Urinary bladder (tissue), 4 donors: ENCODE results near the gene FAM177A1. TPM values are rescaled to one million over a fixed set of nuclear protein-coding genes. Genes with fewer than 3 reads are reported as not detected.
"Not testable (repeated sequence)": the region's sequence is repeated elsewhere in the genome, so short reads cannot be mapped to it uniquely, and the experiment has no call there.

Experiments used
- DNase-seq: peaks from one replicate; pipeline ENCODE4 v3.0.0-alpha.2; 2015; ENCODE audit errors: extremely low spot score
- H3K27ac ChIP-seq: one replicate; pipeline ENCODE4 v1.5.1; 2013; ENCODE audit warnings: low read depth, mild to moderate bottlenecking, moderate library complexity
- H3K36me3 ChIP-seq: one replicate; pipeline ENCODE4 v1.6.1; 2013; ENCODE audit warnings: mild to moderate bottlenecking, moderate library complexity; ENCODE audit not compliant: insufficient read depth
- H3K4me1 ChIP-seq: one replicate; pipeline ENCODE4 v1.6.1; 2013; ENCODE audit warnings: mild to moderate bottlenecking, moderate library complexity; ENCODE audit not compliant: insufficient read depth
- H3K4me3 ChIP-seq: one replicate; pipeline ENCODE4 v1.5.1; 2013; ENCODE audit warnings: low read depth, low read length
- WGBS: extraction: QIAGEN DNeasy Blood & Tissue Kit; methylation state at CpG from one replicate; pipeline ENCODE4 v1.1.7; 2013; 5-methylcytosine and 5-hydroxymethylcytosine counted together
- polyA plus RNA-seq: library from polyadenylated mRNA; stranded (reverse); fragments of 200-250 nt; gene quantifications from one replicate; pipeline ENCODE4 v1.2.3, GENCODE V29; 2013
- total RNA-seq: library from RNA; depleted of rRNA; stranded (reverse); fragments of >200 nt; gene quantifications from one replicate; pipeline ENCODE4 v1.2.3, GENCODE V29; 2014
- donor health status: healthy with polysubstance abuse.
- donor health status: healthy.

The FAM177A1 gene
- total RNA-seq: 49.5 TPM
- 72.6 TPM for polyA plus RNA-seq

DNA sequence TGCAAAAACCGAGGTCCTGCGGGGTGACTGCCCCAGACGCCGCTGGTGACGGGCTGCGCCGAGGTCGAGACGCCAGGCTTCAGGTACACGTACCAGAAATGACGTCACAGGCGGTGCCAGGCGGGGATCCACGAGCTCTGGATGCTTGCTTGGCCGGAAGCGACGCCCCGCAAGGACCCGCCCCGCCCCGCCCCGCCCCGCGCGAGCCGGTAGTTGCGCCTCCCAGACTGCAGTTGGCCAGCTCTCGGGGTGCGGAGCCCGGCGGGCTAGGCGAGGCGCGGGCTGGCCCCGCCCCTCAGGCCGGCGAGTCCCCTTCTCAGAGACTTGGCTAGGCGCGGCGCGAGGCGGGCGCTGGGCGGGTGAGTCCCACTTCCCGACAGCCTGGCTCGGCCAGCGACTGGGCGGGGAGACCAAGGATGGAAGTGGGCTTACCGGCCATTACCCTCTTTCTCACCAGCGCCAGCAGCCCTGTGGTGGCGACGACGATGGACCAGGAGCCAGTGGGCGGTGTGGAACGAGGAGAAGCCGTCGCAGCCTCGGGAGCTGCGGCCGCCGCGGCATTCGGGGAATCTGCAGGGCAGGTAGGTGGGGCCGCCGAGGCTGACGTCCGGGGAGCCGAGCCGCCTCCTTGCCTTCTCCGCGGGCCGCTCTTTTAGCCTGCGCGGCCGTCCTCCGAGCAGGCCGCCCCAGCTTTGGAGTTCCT, at the start of gene FAM177A1:
TSS of gene FAM177A1 (plus strand) at position 225 of the 703 bp plus-strand sequence. CDS start at position 417, 192 bp downstream.
- H3K27ac ChIP-seq: peak within 1 kb of the TSS; percentile 99
- peaks cover 1% of the 10 kb centered on the region for H3K4me1 ChIP-seq
- peak within 1 kb of the TSS; percentile 67 for H3K4me3 ChIP-seq
- under 1% methylated on average over 77 of the region's 77 CpGs for WGBS
- peaks cover 2% of the 10 kb centered on the region for H3K36me3 ChIP-seq
- peak; percentile 91 for DNase-seq

GRCh38 chr14:34997762-34998161, 48.3 kb upstream of the FAM177A1 start:
- WGBS: 32% methylated on average over 3 of the region's 3 CpGs
- no peak overlapping the region for H3K4me3 ChIP-seq

GRCh38 chr14:34999500-34999899, 46.6 kb upstream of the FAM177A1 start:
- H3K27ac ChIP-seq: no peak overlapping the region
- no peak overlapping the region for H3K4me3 ChIP-seq
- no peaks in the 10 kb centered on the region for H3K4me1 ChIP-seq
- DNase-seq: no peak
- H3K36me3 ChIP-seq: no peaks in the 10 kb centered on the region
- 95% methylated on average over 3 of the region's 3 CpGs for WGBS

More at GRCh38 chr14:34997762-34998161, 48.3 kb upstream of the FAM177A1 start:
- H3K27ac ChIP-seq: no peak overlapping the region
- no peaks in the 10 kb centered on the region for H3K36me3 ChIP-seq
- no peak for DNase-seq
- H3K4me1 ChIP-seq: no peaks in the 10 kb centered on the region

- 95% methylated on average over 2 of the region's 2 CpGs for WGBS
- Histone ChIP-seq H3K27ac (no peak overlapping the region), H3K4me3 (no peak overlapping the region), H3K36me3 (peaks cover 2% of the 10 kb centered on the region), H3K4me1 (no peaks in the 10 kb centered on the region)
- DNase-seq: no peak
Observed at GRCh38 chr14:35001621-35002020, 44.5 kb upstream of the FAM177A1 start.

DNA sequence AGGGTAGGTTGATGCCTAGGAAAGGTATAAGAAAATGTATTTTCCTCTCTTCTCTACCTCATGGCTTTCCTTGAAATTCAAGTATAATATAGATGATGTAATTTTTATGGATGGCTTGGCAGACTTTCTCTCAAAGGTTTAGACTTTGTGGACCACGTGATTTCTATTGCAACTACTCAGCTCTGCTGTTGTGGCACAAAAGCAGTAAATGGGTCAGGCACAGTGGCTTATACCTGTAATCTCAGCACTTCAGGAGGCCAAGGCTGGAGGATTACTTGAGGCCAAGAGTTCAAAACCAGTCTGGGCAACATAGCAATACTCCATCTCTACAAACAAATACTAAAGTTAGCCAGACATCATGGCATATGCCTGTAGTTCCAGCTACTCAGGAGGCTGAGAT, 41.2 kb upstream of the FAM177A1 start:
- H3K27ac ChIP-seq: no peak overlapping the region
- DNase-seq: no peak
- no peak overlapping the region for H3K4me3 ChIP-seq
- no peaks in the 10 kb centered on the region for H3K4me1 ChIP-seq
- WGBS: 88% methylated on average over 1 of the region's 1 CpG
- peaks cover 3% of the 10 kb centered on the region for H3K36me3 ChIP-seq

DNA sequence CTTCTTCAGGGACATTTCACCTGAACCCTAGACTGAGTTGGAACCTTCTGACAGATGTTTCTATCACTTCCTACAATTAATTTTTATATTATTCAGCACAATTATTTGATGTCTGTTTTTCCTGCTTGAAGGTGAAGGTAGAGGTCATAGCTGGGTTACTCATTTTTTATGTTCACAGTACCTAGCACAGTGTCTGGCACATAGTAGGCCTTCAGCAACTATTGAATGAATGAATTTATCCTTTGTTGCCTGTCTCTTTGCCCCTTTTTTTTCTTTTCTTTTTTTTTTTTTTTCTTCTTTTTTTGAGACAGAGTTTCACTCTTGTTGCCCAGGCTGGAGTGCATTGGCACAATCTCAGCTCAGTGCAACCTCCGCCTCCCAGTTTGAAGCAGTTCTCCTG, 29.5 kb upstream of the FAM177A1 start:
- 100% methylated on average over 1 of the region's 1 CpG for WGBS
- peaks cover 10% of the 10 kb centered on the region for H3K36me3 ChIP-seq
- no peak for DNase-seq
- H3K27ac ChIP-seq: no peak overlapping the region
- H3K4me3 ChIP-seq: no peak overlapping the region
- no peaks in the 10 kb centered on the region for H3K4me1 ChIP-seq

DNA sequence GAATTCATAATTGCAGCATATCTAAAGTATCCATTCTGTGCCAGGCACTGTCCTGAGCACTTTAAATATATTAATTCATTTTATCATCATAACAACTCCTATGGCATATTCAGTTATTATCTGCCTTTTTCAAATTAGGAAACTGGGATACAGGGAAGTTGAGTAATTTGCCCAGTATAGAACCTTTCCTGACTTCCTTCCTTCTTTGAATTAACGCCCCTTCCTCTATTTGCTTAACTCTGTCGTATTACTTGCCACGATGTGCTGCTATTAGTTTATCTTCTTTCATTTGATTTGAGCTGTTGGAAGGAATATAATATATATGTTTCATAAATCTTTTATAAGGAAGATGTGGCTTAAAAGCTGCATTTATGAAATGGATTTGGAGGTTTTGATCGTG, 25.4 kb upstream of the FAM177A1 start:
- H3K36me3 ChIP-seq: peaks cover 6% of the 10 kb centered on the region
- 83% methylated on average over 4 of the region's 4 CpGs for WGBS

GRCh38 chr14:35028435-35028834, 17.6 kb upstream of the FAM177A1 start:
- H3K36me3 ChIP-seq: peaks cover 2% of the 10 kb centered on the region
- H3K4me3 ChIP-seq: no peak overlapping the region
- no peaks in the 10 kb centered on the region for H3K4me1 ChIP-seq
- no peak overlapping the region for H3K27ac ChIP-seq
- no peak for DNase-seq
- 94% methylated on average over 2 of the region's 2 CpGs for WGBS

More for the DNA sequence above, 25.4 kb upstream of the FAM177A1 start:
- Histone ChIP-seq H3K4me3 (no peak overlapping the region), H3K27ac (no peak overlapping the region), H3K4me1 (no peaks in the 10 kb centered on the region)
- no peak for DNase-seq

DNA sequence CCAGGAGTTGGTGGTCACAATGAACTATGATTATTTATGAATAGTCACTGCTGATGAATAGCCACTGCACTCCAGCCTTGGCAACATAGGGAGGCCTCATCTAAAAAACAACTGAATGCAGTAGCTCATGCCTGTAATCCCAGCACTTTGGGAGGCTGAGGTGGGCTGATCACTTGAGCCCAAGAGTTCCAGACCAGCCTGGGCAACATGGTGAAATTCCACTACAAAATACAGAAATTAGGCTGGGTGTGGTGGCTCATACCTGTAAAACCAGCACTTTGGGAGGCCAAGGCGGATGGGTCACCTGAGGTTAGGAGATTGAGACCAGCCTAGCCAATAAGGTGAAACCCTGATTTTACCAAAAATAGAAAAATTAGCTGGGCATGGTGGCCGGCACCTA, 13.5 kb upstream of the FAM177A1 start:
- peaks cover 2% of the 10 kb centered on the region for H3K36me3 ChIP-seq
- 99% methylated on average over 2 of the region's 2 CpGs for WGBS

DNA sequence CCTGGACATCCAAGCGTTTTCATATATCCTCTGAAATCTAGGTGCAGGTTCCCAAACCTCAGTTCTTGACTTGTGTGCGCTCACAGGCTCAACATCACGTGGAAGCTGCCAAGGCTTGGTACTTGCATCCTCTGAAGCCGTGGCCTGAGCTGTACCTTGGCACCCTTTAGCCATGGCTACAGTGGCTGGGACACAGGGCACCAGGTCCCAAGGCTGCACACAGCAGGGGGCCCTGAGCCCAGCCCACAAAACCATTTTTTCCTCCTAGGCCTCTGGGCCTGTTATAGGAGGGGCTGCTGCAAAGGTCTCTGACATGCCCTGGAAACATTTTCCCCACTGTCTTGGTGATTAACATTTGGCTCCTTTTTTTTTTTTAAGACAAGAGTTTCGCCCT, 11.6 kb upstream of the FAM177A1 start:
- 99% methylated on average over 5 of the region's 5 CpGs for WGBS

More for the DNA sequence above, 13.5 kb upstream of the FAM177A1 start:
- no peak for DNase-seq
- H3K4me1 ChIP-seq: no peaks in the 10 kb centered on the region
- no peak overlapping the region for H3K27ac ChIP-seq
- no peak overlapping the region for H3K4me3 ChIP-seq

DNA sequence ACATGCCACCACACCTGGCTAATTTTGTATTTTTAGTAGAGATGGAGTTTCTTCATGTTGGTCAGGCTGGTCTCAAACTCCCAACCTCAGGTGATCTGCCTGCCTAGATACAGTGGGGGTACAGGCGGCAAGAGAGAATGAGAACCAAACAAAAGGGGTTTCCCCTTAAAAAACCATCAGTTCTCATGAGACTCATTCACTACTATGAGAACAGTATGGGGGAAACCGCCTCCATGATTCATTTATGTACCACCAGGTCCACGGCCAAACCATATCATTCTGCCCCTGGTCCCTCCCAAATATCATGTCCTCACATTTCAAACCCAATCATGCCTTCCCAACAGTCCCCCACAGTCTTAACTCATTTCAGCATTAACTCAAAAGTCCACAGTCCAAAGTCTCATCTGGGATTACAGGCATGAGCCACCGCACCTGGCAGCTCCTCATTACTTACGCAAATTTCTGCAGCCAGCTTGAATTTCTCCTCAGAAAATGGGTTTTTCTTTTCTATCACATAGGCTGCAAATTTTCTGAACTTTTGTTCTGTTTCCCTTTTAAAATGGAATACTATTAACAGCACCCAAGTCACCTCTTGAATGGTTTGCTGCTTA, 11.0 kb upstream of the FAM177A1 start:
- WGBS: 96% methylated on average over 5 of the region's 5 CpGs
- not testable (repeated sequence) for H3K4me1 ChIP-seq, H3K27ac ChIP-seq, H3K36me3 ChIP-seq, H3K4me3 ChIP-seq, DNase-seq

More for the DNA sequence above, 11.6 kb upstream of the FAM177A1 start:
- no peaks in the 10 kb centered on the region for H3K4me1 ChIP-seq
- DNase-seq: no peak
- no peak overlapping the region for H3K4me3 ChIP-seq
- H3K27ac ChIP-seq: no peak overlapping the region
- H3K36me3 ChIP-seq: peaks cover 2% of the 10 kb centered on the region

DNA sequence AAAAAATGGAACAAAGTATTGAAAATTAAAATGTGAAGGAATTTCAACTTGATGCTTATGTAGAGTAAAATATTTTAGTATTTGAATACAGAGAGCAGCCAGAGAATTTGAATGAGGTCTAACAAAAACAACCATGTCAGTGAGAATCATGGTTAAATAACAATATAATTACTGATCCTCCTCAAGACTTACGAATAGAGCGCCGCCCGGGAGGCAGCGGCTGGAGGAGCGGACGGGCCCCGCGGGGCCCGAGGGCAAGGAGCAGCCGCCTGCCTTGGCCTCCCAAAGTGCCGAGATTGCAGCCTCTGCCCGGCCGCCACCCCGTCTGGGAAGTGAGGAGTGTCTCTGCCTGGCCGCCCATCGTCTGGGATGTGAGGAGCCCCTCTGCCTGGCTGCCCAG, 7.8 kb upstream of the FAM177A1 start:
- WGBS: 96% methylated on average over 11 of the region's 17 CpGs
- not testable (repeated sequence) for H3K27ac ChIP-seq, H3K4me3 ChIP-seq, DNase-seq, H3K36me3 ChIP-seq, H3K4me1 ChIP-seq

- Histone ChIP-seq H3K27ac (no peak overlapping the region), H3K4me3 (no peak overlapping the region), H3K36me3 (no peaks in the 10 kb centered on the region), H3K4me1 (no peaks in the 10 kb centered on the region)
- no peak for DNase-seq
- 86% methylated on average over 3 of the region's 3 CpGs for WGBS
Observed at GRCh38 chr14:35042632-35043031, 3.4 kb upstream of the FAM177A1 start.

DNA sequence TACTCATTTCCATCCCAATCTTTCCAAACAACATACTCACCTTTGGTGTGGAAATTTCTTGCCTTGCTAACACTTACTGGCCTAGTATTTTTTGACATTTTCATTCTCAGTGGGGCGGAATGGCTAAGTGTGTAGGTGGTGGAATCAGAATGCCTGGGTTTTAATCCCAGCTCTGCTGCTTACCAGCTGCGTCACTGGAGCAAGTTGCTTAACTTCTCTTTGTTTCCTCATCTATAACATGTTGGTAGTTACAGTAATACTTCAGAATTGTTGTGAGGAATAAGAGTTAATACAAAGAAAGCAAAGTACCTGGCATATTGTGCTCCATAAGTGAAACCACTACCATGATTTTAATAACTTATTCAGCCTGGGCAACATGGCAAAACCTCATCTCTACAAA, 3.0 kb upstream of the FAM177A1 start:
- Histone ChIP-seq H3K4me3 (no peak overlapping the region), H3K36me3 (no peaks in the 10 kb centered on the region), H3K27ac (no peak overlapping the region), H3K4me1 (no peaks in the 10 kb centered on the region)
- no peak for DNase-seq
- 94% methylated on average over 2 of the region's 2 CpGs for WGBS
